K562 (cell line): ENCODE measurements around the gene LY6G6D. TPM values are rescaled to one million over a fixed set of nuclear protein-coding genes. Genes with fewer than 3 reads are reported as not detected.

Source experiments
- HLTF ChIP-seq: fragments of 450-650 bp; IDR thresholded peaks from 2 replicates; pipeline ENCODE4 v1.6.1; 2016
- HNRNPK ChIP-seq: fragments of 200-400 bp; formaldehyde crosslinking; IDR thresholded peaks from one replicate; pipeline ENCODE4 v1.6.1; 2018; ENCODE audit warnings: mild to moderate bottlenecking, low read depth, low read length; ENCODE audit not compliant: poor library complexity, severe bottlenecking
- HOXB6 ChIP-seq: fragments of 250-450 bp; sonication (Bioruptor Pico); IDR thresholded peaks from 2 replicates; pipeline ENCODE4 v1.5.1; 2022; ENCODE audit warnings: mild to moderate bottlenecking, borderline replicate concordance
- SIRT6 ChIP-seq: IDR thresholded peaks from one replicate; pipeline ENCODE4 v1.6.1; 2012; ENCODE audit warnings: low read depth, mild to moderate bottlenecking, control low read depth, inconsistent platforms, low read length, moderate library complexity
- SRSF7 ChIP-seq: fragments of 200-400 bp; formaldehyde crosslinking; optimal IDR thresholded peaks from 2 replicates; pipeline ENCODE3; 2017; ENCODE audit warnings: mild to moderate bottlenecking, low read depth, low read length
- ZFP36 ChIP-seq: fragments of 150-350 bp; IDR thresholded peaks from 2 replicates; pipeline ENCODE4 v1.6.1; 2018; ENCODE audit warnings: low read length, low read depth; ENCODE audit not compliant: partially characterized antibody
- ZNF23 ChIP-seq: fragments of 250-450 bp; sonication (Bioruptor Pico); IDR thresholded peaks from 2 replicates; pipeline ENCODE4 v1.4.0; 2020; ENCODE audit warnings: mild to moderate bottlenecking
- ZNF584 ChIP-seq: fragments of 200-800 bp; sonication (Bioruptor generic); IDR thresholded peaks from 2 replicates; pipeline ENCODE4 v1.6.1; 2016; ENCODE audit warnings: low read depth, mild to moderate bottlenecking, missing genetic modification characterization, missing compliant biosample characterization
- polyA plus RNA-seq, 8 experiments: library from polyadenylated mRNA; depleted of rRNA in 4 of 8; stranded (reverse) in 5 of 8; unstranded in 3 of 8; fragments of >200 nt; fragmentation: Nextera tagmentation in 2 of 8; fragmentation: Illumina TruSeq in 1 of 8; extraction: Ambion mirVana in 2 of 8; extraction: Trizol in 1 of 8; gene quantifications; 2 replicates each; pipeline versions ENCODE4 v1.2.1 to v1.2.3, GENCODE V29; 2011 to 2014; ENCODE audit warnings: inconsistent platforms in 1 of 8, missing spikeins in 1 of 8
- total RNA-seq, 7 experiments: library from RNA; depleted of rRNA in 6 of 7; stranded (reverse); fragments of >200 nt in 6 of 7; fragmentation: Illumina TruSeq in 2 of 7; extraction: Trizol in 2 of 7; gene quantifications; 2 replicates each; pipeline versions ENCODE4 v1.2.1 to v1.2.3, GENCODE V29; 2011 to 2021; ENCODE audit warnings: low replicate concordance in 1 of 7
- TF ChIP-seq, protein P1 (sequence below), 3 experiments: fragments of 200-800 bp in 1 of 3; fragments of 250-450 bp in 1 of 3; fragments of 450-650 bp in 1 of 3; sonication (Bioruptor Pico) in 1 of 3; sonication (Bioruptor generic) in 1 of 3; formaldehyde crosslinking in 1 of 3; IDR thresholded peaks; 2 replicates each; pipeline versions ENCODE4 v1.6.1 to v1.8.0; 2016 to 2022; ENCODE audit warnings: mild to moderate bottlenecking in 2 of 3, missing genetic modification characterization in 2 of 3, missing compliant biosample characterization in 1 of 3, moderate library complexity in 1 of 3
- TF ChIP-seq, protein P2 (sequence below): fragments of 450-650 bp; IDR thresholded peaks from 2 replicates; pipeline ENCODE4 v1.6.1; 2016; ENCODE audit warnings: low read depth
- TF ChIP-seq, protein P3 (sequence below): fragments of 450-650 bp; IDR thresholded peaks from 2 replicates; pipeline ENCODE4 v1.6.1; 2016; ENCODE audit warnings: missing biosample characterization, missing genetic modification characterization
- TF ChIP-seq, protein P4 (sequence below): sonication (generic); formaldehyde crosslinking; IDR thresholded peaks from 2 replicates; pipeline ENCODE4 v1.8.0; 2022; ENCODE audit warnings: mild to moderate bottlenecking, missing genetic modification reagents, borderline replicate concordance

Gene LY6G6D
- total and polyA plus RNA-seq, 9 of the 15 experiments (the other 6 are each of a cell fraction or from before 2014, with no cell fraction given), result 0.30 to 0.38 TPM; not detected in 7

DNA sequence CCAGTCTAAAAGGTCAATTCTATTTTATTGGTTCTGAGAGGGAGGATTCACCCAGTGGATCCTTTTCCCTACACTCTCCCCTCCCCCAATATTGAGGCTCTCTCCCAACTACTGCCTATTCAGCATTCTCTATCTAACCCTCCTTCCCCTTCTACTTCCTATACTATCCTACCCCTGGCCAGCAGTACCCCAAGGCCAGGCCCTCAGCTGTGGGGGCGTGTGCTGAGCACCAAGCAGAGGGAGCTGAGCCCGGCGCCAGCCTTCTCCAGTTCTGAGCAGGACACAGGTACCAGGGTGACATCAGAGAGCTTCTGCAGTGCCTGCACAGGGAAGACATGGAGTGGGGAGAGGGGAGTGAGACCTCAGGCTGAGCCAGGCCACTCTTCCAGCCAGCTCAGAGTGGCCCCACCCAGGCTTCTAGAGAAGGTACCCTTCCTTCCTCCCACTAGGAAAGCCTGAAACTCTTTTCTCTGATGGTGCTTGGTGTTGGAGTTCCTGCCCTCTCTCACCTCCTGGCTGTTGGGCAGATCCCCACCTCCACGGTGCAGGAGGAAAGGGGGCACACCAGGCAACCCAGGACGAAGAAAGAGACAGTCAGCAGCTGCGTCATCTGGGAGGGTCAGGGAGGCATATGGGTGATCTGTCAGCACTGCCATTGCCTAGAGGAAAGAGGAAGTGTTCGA, 12.0 kb downstream of the LY6G6D start (continued):
- TF ChIP-seq ZNF584 (CRISPR knock-in tag) (no peak), HLTF (no peak), ZNF23 (CRISPR knock-in tag) (no peak), SRSF7 (no peak), ZFP36 (peak; percentile 2), HNRNPK (no peak), HOXB6 (CRISPR knock-in tag) (no peak), SIRT6 (no peak)
- TF ChIP-seq, protein P1, sequence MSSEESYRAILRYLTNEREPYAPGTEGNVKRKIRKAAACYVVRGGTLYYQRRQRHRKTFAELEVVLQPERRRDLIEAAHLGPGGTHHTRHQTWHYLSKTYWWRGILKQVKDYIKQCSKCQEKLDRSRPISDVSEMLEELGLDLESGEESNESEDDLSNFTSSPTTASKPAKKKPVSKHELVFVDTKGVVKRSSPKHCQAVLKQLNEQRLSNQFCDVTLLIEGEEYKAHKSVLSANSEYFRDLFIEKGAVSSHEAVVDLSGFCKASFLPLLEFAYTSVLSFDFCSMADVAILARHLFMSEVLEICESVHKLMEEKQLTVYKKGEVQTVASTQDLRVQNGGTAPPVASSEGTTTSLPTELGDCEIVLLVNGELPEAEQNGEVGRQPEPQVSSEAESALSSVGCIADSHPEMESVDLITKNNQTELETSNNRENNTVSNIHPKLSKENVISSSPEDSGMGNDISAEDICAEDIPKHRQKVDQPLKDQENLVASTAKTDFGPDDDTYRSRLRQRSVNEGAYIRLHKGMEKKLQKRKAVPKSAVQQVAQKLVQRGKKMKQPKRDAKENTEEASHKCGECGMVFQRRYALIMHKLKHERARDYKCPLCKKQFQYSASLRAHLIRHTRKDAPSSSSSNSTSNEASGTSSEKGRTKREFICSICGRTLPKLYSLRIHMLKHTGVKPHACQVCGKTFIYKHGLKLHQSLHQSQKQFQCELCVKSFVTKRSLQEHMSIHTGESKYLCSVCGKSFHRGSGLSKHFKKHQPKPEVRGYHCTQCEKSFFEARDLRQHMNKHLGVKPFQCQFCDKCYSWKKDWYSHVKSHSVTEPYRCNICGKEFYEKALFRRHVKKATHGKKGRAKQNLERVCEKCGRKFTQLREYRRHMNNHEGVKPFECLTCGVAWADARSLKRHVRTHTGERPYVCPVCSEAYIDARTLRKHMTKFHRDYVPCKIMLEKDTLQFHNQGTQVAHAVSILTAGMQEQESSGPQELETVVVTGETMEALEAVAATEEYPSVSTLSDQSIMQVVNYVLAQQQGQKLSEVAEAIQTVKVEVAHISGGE (CRISPR knock-in tag; IDR thresholded peaks at IDR 0.05), result no peak
- TF ChIP-seq, protein P2, sequence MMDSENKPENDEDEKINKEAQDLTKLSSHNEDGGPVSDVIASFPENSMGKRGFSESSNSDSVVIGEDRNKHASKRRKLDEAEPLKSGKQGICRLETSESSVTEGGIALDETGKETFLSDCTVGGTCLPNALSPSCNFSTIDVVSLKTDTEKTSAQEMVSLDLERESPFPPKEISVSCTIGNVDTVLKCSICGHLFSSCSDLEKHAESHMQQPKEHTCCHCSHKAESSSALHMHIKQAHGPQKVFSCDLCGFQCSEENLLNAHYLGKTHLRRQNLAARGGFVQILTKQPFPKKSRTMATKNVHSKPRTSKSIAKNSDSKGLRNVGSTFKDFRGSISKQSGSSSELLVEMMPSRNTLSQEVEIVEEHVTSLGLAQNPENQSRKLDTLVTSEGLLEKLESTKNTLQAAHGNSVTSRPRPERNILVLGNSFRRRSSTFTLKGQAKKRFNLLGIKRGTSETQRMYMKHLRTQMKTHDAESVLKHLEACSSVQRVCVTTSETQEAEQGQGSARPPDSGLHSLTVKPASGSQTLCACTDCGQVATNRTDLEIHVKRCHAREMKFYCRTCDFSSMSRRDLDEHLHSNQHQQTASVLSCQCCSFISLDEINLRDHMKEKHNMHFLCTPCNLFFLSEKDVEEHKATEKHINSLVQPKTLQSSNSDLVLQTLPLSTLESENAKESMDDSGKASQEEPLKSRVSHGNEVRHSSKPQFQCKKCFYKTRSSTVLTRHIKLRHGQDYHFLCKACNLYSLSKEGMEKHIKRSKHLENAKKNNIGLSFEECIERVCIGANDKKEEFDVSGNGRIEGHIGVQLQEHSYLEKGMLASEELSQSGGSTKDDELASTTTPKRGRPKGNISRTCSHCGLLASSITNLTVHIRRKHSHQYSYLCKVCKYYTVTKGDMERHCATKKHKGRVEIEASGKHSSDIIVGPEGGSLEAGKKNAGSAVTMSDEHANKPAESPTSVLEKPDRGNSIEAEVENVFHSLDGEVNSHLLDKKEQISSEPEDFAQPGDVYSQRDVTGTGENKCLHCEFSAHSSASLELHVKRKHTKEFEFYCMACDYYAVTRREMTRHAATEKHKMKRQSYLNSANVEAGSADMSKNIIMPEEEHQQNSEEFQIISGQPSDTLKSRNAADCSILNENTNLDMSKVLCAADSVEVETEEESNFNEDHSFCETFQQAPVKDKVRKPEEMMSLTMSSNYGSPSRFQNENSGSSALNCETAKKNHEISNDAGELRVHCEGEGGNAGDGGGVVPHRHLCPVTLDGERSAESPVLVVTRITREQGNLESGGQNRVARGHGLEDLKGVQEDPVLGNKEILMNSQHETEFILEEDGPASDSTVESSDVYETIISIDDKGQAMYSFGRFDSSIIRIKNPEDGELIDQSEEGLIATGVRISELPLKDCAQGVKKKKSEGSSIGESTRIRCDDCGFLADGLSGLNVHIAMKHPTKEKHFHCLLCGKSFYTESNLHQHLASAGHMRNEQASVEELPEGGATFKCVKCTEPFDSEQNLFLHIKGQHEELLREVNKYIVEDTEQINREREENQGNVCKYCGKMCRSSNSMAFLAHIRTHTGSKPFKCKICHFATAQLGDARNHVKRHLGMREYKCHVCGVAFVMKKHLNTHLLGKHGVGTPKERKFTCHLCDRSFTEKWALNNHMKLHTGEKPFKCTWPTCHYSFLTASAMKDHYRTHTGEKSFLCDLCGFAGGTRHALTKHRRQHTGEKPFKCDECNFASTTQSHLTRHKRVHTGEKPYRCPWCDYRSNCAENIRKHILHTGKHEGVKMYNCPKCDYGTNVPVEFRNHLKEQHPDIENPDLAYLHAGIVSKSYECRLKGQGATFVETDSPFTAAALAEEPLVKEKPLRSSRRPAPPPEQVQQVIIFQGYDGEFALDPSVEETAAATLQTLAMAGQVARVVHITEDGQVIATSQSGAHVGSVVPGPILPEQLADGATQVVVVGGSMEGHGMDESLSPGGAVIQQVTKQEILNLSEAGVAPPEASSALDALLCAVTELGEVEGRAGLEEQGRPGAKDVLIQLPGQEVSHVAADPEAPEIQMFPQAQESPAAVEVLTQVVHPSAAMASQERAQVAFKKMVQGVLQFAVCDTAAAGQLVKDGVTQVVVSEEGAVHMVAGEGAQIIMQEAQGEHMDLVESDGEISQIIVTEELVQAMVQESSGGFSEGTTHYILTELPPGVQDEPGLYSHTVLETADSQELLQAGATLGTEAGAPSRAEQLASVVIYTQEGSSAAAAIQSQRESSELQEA, result no peak
- TF ChIP-seq, protein P3, sequence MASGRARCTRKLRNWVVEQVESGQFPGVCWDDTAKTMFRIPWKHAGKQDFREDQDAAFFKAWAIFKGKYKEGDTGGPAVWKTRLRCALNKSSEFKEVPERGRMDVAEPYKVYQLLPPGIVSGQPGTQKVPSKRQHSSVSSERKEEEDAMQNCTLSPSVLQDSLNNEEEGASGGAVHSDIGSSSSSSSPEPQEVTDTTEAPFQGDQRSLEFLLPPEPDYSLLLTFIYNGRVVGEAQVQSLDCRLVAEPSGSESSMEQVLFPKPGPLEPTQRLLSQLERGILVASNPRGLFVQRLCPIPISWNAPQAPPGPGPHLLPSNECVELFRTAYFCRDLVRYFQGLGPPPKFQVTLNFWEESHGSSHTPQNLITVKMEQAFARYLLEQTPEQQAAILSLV (tag), result no peak
- TF ChIP-seq, protein P4, sequence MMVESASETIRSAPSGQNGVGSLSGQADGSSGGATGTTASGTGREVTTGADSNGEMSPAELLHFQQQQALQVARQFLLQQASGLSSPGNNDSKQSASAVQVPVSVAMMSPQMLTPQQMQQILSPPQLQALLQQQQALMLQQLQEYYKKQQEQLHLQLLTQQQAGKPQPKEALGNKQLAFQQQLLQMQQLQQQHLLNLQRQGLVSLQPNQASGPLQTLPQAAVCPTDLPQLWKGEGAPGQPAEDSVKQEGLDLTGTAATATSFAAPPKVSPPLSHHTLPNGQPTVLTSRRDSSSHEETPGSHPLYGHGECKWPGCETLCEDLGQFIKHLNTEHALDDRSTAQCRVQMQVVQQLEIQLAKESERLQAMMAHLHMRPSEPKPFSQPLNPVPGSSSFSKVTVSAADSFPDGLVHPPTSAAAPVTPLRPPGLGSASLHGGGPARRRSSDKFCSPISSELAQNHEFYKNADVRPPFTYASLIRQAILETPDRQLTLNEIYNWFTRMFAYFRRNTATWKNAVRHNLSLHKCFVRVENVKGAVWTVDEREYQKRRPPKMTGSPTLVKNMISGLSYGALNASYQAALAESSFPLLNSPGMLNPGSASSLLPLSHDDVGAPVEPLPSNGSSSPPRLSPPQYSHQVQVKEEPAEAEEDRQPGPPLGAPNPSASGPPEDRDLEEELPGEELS, result no peak
